Hepatic stellate cell (primary cell): ENCODE results near the gene CLEC1A.
A peak's percentile ranks its signal among the peaks of the same experiment; 100 is the strongest.
"Not testable (repeated sequence)": the region's sequence is repeated elsewhere in the genome, so short reads cannot be mapped to it uniquely, and the experiment has no call there.

Source experiments
- DNase-seq: peaks from one replicate; pipeline ENCODE4 v3.0.0; 2011; ENCODE audit warnings: low spot score

Gene CLEC1A

GRCh38 chr12:10042167-10042566 is 56.6 kb downstream of the CLEC1A start:
- no peak for DNase-seq

DNA sequence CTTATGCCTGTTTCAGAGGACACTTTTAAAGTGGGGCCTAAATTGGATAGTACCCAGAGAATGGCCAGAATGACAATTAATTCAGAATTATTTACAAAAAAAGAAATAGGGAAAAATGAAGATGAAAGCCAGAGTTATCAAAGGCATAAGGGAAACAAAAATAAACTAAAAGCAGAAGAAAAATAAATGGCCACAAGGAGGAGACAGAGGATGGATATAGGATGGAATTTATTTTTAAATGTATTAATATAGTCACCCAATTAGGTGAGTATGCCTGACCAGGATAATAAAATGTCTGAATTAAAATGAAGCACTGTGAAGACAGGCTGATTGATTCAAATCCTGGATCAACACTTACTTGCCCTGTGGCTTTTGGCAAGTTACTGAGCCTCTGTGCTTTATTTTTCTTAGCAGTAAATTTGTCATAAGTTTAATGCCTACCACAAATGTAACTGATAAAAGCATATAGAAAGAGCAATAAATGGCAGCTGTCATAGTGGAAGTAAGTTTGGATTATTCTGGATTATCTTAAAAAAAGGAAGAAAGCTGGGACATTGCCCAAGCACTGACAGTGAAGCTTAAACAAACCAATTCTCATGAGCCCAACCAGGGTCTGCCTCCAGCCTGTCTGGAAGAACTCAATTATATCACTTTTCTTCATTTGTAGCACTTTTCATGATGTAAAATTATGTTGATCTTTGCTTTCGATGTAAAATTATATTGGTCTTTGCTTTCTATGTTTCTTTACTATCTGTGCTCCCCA is 64.8 kb downstream of the CLEC1A start:
- DNase-seq = no peak

- peak; percentile 63 for DNase-seq
Observed at GRCh38 chr12:10031771-10032175, 67.0 kb downstream of the CLEC1A start.

DNA sequence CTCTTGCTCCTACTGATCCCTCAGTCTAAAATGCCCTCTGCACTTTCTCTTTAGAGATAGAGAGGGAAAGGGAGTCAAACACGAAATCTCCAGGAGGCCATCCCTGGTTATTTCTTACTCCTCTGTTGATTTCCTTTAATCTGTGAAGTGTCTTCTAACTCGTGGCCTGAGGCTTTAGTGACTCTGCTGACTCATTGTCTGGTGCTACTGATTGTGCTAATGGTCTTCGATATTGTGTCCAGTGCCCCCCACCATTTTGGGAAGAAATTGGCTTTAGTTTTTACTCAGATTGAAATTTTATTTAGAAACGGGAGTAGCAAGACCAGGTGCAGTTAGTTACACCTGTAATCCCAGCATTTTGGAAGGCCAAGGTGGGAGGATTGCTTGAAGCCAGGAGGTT is 67.5 kb downstream of the CLEC1A start:
- DNase-seq = no peak

DNA sequence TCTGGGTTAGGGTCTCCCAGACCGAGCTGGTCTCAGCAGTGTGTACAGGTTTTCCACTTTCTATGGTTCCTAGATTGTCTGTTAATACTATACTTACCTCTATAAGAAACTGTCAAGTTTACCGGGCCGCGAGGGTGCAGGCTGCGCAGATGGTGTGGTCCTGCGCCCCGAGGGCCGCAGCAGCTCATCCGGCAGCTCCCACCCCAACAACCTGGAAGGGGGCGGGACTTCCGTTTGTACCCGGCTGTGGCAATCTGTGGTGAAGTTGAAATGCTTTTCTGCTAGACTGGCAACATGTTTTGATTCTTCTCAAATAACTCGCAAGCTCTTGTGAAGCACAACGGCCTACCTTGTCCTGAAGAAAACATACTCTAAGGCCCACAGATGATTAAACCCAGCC is 68.3 kb downstream of the CLEC1A start, which contains the start of gene CLEC9A:
TSS of gene CLEC9A (plus strand) at position 237 of the 400 bp plus-strand sequence. CDS start 22,006 bp downstream, outside the sequence.
- no peak for DNase-seq

GRCh38 chr12:10027721-10028120 is 71.1 kb downstream of the CLEC1A start:
- no peak for DNase-seq

DNA sequence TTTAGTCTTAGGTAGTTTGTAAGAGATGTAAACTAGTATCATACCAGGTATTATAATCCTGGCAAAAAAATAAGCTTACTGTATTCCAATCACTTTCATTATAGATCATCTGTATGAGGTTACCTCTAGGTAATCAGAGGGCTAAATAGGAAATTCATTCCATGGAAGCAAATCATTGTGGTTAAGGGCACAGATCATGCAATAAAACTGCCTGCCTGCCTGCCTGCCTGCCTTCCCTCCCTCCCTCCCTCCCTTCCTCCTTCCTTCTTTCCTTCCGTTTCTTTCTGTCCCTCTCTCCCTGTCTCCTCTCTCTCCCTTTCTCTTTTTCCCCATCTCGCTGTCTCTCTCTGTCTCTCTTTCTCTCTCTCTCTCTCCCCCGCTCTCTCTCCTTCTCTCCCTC is 71.5 kb downstream of the CLEC1A start:
- no peak for DNase-seq

GRCh38 chr12:10026666-10027065 is 72.1 kb downstream of the CLEC1A start:
- not testable (repeated sequence) for DNase-seq

- DNase-seq = no peak
Observed at GRCh38 chr12:10025236-10025635, 73.5 kb downstream of the CLEC1A start.

DNA sequence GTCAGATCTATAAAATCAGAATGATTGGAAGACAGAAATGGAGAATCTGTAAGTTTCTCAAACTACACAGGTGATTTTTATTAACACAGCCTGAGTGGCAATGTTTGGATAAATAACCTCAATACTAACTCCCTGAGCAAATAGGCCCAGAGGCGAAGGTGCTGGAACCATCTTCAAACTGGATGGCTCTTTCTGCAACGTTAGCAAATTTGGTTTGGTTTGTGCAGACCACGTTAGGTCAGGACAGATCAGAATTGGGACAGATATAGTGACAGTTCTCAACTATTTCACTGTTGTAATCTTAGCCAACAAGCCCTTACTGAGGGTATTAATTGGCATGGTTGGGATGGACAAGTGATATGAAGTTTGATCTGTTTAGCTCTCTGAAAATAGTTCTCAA is 77.4 kb downstream of the CLEC1A start:
- DNase-seq = no peak
